ENCODE results near the gene WBP2NL.

GRCh38 chr22:41963453-41964111, 35.0 kb upstream of the WBP2NL start:
- TF ChIP-seq POLR2AphosphoS5 (IDR thresholded peaks at IDR 0.05; ENCODE audit: borderline replicate concordance, low read depth, low read length) (no peak), EZH2 (IDR thresholded peaks at IDR 0.05) (no peak)
